G401 (cell line): ENCODE measurements around the gene TRIM77. TPM values are rescaled to one million over a fixed set of nuclear protein-coding genes. Genes with fewer than 3 reads are reported as not detected.
"Not testable (repeated sequence)": the region's sequence is repeated elsewhere in the genome, so short reads cannot be mapped to it uniquely, and the experiment has no call there.

ENCODE experiments used
- DNase-seq: peaks from one replicate; pipeline ENCODE4 v3.0.0-alpha.2; 2015; ENCODE audit warnings: low spot score
- in situ Hi-C: cut with HindIII; loops from 2 replicates; pipeline ENCODE4 v1.10.0; 2016; ENCODE audit warnings: low sequenced_read_pairs, mixed read lengths
- total RNA-seq: library from RNA; depleted of rRNA; stranded (reverse); fragments of >200 nt; shearing (Covaris generic); gene quantifications from 2 replicates; pipeline ENCODE4 v1.2.3, GENCODE V29; 2014; rRNA removed

The TRIM77 gene, protein sequence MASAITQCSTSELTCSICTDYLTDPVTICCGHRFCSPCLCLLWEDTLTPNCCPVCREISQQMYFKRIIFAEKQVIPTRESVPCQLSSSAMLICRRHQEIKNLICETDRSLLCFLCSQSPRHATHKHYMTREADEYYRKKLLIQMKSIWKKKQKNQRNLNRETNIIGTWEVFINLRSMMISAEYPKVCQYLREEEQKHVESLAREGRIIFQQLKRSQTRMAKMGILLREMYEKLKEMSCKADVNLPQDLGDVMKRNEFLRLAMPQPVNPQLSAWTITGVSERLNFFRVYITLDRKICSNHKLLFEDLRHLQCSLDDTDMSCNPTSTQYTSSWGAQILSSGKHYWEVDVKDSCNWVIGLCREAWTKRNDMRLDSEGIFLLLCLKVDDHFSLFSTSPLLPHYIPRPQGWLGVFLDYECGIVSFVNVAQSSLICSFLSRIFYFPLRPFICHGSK
- total RNA-seq = not detected in 2 replicates

DNA sequence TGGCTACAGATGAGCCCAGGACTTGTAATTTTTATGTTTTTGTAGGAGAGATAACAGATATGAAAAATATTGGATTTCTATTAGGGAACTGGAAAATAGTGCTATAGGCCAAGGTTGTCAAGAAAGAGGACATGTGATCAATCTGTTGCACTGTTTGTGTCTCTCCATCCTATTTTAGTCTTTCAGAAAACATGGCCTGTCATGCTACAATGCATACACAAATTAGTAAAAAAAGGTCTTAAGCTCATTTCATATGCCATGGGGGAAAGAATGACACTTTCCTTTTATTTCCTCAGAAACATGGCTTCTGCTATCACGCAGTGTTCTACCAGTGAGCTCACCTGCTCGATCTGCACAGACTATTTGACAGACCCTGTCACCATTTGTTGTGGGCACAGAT lies at the start of gene TRIM77:
Gene TRIM77, plus strand, starts transcription at position 301 of the 400 bp plus-strand sequence. Its CDS starts 0 bp downstream, at position 301.
- in situ Hi-C loops, DNase-seq: not testable (repeated sequence)

DNA sequence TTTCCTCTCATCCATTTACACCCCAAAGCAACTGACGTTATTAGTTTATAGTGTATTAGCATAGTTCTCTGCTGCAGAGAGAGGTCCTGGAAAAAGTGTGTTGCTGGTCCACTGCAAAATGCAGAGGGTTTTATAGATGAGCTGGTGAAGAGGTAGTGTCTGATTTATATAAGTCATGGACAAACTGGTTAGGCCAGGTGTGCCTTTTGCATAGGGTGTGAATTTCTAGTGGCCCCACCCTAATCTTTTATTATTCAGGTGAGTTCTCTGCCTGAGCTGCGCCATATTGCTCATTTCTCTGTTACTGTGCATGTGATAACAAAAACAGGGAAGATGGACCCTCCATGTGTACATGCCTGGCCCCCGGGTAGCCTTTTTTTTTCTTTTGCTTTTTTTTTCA lies 43.1 kb upstream of the TRIM77 start:
- DNase-seq = no peak
- in situ Hi-C loops = no loop called here

DNA sequence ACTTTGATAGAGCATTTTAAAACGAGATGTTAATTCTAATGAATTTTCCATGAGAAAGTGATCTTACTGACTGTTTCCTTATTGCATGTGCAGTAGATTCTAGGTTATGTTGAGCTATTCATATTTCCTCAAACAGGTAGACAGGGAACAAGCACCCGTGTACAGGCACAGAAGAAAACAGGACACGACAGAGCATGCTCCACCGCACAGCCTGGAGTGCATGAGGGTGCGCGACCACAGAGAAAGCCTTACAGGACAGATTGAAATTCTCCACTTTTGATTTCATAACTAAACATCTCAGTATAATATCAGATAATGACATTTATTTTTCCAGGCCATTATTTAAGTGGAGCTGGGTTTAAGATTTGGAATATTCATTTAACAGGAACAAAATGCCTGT lies 41.9 kb upstream of the TRIM77 start:
- DNase-seq, in situ Hi-C loops: not testable (repeated sequence)

DNA sequence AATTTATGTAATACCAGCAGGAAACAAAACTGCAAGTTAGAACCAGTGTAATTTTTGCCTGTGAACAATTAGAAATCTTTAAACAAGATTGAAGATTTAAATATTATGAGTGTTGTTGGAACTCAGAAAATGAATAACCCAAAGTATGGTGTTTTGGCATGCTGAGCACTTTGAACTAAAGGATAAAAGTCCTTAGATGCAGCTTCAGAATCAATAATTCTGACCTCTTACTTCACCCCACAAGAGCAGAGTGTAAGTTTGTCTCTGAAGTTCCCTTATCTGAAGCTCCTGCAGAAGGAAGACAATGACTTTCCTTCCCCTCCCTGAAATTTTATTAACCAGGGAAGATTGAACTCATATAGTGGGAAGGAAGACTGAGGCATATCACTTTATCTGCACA lies 40.5 kb upstream of the TRIM77 start:
- in situ Hi-C loops, DNase-seq: not testable (repeated sequence)

DNA sequence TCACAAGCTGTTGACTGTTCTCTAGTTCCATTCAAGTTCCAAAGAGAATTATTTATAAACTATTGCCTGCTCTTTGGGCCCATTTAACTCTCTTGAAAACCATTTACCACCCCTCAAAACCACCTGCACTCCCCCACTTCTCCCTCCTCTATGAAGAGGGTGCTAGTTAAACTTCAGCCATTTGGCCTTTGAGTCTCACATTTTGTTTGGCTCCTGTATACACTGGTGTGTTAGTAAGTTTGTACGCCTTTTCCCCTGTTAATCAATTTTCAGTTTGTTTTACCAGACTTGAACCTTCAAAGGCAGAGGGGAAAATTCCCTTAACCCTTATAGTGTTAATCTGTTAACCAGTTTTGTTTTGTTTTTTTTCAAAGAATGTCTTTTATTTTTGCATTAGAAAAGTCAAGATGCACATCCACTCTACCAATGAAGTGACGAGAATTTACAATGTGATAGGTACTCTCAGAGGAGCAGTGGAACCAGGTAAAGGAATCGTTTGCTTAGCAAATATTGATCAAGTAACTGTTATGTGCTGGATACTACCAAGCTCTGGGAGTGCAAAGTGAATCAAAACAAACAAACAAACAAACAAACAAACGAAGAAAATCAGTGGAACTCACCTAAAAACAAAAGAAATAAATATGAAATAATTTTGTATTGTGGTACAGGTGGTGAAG lies 40.0 kb upstream of the TRIM77 start:
- in situ Hi-C loops, DNase-seq: not testable (repeated sequence)

DNA sequence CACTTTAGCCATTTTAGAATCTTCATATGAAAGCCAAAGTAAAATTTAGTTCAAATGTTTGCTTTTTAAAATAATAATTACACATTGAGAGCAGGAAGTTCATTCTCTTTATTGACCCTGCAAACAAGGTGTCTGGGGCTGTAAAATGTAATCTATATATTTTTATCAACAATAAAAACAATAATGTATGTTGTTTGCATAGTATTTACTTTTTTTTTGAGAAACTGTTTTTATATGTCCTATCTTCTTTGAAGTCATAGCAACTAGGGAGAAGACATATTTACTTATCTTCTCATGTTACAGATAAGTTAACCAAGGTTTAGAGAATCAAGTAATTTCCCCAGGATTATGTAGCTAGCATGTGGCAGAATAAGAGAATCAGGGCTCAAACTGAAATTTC lies 37.6 kb upstream of the TRIM77 start:
- DNase-seq, in situ Hi-C loops: not testable (repeated sequence)

DNA sequence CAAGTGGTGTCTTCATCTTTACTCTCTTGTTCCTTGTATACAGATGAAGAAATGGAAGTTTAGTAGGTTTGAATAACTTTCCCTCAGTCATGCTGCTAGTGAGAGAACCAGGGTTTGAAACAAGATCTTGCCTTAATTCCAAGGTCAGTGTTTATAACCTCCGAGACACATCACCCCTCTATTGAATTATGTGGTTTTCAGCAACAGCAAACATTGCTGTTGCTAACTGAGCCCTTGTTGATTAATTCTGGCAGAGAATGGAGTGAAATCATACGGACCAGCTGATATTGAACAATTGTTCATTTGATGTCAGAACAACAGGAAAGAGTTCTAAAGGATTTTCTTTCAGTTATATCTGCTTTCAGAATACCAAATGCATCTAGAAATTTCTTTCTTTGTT lies 36.7 kb upstream of the TRIM77 start:
- DNase-seq, in situ Hi-C loops: not testable (repeated sequence)

DNA sequence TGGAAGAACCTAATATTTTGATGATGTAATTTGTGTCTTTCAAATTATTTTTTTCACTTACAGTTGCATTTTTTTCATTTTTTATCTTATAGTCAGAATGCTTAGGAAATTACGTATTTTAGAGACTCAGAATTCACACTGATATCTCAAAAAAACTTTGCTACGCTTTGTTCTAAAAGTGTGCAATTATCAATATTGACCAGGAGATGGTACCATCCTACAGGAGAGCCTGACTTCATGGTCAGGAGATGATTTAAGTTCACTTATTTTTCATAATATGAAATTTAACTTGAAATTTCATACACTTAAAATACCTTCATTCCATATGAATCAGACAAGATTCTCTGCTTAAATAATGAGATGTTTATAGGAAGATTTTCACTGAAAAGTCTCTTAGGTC lies 34.7 kb upstream of the TRIM77 start:
- DNase-seq, in situ Hi-C loops: not testable (repeated sequence)

DNA sequence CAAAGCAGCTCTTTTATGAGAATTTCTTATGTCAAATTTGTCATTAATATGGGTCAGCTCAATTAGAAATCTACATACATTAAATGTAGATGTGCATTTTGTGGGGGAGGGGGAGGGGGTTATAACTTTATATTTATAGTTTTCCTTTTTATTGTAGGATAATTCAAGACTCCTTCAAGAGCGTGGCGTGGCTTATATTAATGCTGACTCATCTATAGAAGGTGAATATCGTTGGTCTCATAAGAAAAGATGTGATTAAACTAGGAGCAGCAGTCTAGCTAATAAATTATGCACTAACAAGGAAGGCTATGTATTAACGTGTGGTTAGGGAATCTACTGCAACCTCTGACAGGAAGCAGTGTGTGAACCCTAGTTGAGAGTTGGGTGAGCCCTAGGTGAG lies 34.2 kb upstream of the TRIM77 start:
- in situ Hi-C loops, DNase-seq: not testable (repeated sequence)

DNA sequence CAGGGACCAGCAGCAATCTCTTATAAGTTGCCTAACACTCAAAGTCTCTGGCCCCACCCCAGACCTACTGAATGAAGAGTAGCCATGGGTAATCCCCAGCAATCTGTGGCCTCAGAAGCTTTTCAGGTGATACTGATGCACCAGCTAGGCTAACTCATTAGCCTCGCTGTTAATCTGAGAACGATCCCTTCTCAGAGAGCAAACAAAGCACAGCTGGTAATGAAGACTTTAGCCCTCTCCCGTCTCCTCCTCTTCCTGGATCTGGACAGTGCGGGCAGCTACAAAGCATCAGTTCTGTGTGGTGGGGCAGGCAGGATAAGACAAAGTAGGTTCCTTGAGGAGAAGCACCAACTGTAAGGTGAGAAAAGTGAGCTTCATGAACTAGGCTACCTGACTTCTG lies 3.0 kb upstream of the TRIM77 start:
- DNase-seq, in situ Hi-C loops: not testable (repeated sequence)

DNA sequence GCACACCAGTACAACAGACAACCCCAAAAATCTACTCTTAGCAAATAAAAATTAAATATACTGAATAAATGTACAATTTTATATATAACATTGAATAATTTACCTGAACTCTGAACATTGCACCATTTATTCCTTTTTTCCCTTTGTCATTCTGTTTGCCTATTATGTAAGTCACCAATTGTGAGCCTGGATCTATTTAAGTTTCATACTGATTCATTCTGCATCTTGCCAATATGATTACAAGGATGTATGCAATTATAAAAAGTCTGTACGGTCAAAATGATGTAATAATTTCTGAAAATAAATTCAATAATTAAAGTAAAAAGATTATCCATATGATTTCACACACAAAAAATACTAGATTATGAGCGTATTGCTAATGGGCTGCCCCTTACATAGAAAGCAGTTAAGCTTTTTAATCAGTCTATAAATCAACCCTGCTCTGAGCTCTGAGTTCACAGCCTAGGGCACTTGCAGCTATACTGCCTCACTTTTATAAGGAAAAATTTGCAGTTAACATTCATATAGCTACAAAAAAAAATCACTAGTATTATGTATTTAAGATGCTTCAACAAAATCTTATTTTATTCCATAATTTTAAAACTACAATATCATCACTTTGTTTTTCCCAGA lies 14.9 kb downstream of the TRIM77 start:
- in situ Hi-C loops, DNase-seq: not testable (repeated sequence)

DNA sequence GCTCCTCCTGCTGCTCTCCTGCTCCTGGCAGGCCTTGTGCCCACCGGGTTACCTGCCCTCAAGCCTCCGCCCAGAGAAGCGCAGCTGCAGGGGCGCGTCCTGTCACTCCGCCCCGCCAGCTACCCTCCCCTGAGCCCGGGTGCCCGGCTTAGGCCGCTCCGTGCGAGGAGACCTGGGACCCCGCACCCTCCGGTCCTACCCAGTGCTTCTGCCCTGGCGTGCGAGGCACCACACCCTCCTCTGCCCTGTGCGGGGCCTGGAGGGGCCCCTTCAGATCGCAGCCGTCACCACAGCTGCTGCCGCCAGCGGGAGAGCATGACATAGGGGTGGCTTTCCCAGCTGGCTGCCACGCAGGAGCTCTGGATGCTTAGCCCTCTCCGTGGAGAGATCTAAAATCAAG lies 20.1 kb downstream of the TRIM77 start:
- in situ Hi-C loops = not testable (repeated sequence)

DNA sequence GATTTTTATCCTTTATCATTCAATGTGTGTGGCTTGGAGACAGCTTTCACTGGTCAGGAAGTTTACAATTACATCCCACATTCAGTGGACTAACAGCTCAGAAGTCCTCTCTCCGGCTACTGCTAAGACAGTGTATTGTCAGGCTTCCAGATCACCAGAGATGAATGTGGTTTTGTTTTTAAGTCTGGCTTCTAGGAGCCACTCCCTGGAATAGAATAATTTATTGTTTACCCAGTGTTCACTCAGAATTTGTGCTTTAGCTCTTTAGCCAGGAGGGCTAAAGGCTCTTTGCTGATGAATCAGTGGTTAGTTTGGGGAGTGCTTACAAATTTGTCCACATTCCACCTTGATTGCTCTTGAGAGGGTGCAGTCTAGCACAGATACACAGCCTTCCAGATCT lies 26.5 kb downstream of the TRIM77 start:
- no peak for DNase-seq
- in situ Hi-C loops = no loop called here

More for the DNA sequence above, 20.1 kb downstream of the TRIM77 start:
- not testable (repeated sequence) for DNase-seq

DNA sequence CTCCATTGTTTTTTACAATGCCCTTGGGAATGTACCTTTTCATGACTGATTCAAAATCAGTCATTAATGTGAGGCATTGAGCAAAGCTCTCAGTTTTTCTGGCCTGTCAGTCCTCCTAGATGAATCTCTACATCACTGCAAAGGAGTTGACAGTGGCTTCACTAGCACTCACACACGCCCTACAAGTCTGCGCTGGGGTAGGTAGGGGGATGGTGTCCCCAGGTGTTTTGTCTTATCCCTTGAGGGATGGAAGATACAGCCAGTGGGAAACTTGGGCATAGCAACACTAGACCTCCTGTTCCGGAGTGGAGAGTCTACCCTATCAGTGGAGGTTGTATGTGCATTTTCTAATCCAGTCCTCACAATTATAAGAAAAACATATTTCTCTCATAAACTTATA lies 27.0 kb downstream of the TRIM77 start:
- DNase-seq = no peak
- in situ Hi-C loops = no loop called here

DNA sequence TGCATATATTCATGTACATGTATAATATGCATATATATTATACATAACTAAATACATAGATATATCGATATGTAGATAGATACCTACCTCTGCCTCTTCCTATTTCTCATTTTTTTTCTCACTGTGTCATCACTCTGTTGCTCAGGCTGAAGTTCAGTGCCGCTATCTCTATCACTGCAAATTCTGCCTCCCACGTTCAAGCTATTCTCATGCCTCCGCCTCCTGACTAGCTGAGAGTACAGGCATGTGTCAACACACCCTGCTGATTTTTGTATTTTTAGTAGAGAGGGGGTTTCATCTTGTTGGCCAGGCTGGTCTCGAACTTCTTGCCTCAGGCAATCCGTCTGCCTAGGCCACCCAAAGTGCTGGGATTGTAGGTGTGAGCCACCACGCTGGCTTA lies 31.3 kb downstream of the TRIM77 start:
- DNase-seq, in situ Hi-C loops: not testable (repeated sequence)

DNA sequence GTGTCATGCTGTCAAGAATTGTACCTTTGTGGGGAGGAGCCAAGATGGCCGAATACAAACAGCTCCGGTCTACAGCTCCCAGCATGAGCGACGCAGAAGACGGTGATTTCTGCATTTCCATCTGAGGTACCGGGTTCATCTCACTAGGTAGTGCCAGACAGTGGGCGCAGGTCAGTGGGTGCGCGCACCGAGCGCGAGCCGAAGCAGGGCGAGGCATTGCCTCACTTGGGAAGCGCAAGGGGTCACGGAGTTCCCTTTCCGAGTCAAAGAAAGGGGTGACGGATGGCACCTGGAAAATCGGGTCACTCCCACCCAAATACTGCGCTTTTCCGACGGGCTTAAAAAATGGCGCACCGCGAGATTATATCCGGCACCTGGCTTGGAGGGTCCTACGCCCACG lies 34.1 kb downstream of the TRIM77 start:
- DNase-seq, in situ Hi-C loops: not testable (repeated sequence)

DNA sequence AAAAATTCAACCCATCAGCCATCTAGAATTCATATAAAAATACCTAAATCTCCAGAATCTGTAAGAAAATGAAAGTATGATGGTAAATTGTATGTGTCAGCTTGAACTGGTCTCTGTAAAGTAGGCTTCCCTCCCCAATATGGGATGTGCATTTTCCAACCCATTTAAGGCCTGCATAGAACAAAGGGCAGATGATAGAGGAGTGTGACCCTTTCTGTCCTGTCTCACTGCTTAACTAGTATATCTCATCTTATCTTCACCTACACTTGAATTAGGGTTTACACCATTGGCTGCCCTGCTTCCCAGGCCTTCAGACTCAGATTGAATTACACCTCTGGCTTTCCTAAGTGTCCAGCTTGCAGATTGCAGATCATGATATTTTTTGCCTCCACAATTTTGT lies 40.7 kb downstream of the TRIM77 start:
- in situ Hi-C loops, DNase-seq: not testable (repeated sequence)
